IPS-NIHi7 (cell line): Measurements from ENCODE around the gene MRPL27.
"Not testable (repeated sequence)": the region's sequence is repeated elsewhere in the genome, so short reads cannot be mapped to it uniquely, and the experiment has no call there.

Experiments used
- DNase-seq: peaks from one replicate; pipeline ENCODE4 v3.0.0; 2012; ENCODE audit warnings: mixed read lengths; ENCODE audit errors: extremely low spot score

The MRPL27 gene

GRCh38 chr17:50372758-50373556 is at the start of gene MRPL27, which contains the start of gene EME1:
MRPL27 (minus strand) TSS chr17:50373184; CDS start chr17:50373170, 14 bp downstream.
EME1 (plus strand) TSS chr17:50373229; CDS start chr17:50375209, 1,980 bp downstream.
- DNase-seq = peak; percentile 86

- DNase-seq = no peak
Observed at GRCh38 chr17:50422738-50423137, 49.8 kb upstream of the MRPL27 start.

GRCh38 chr17:50421308-50422051 is 48.5 kb upstream of the MRPL27 start:
- no peak for DNase-seq

- DNase-seq = no peak
Observed at GRCh38 chr17:50420419-50421112, 47.6 kb upstream of the MRPL27 start.

- not testable (repeated sequence) for DNase-seq
Observed at GRCh38 chr17:50419577-50419976, 46.6 kb upstream of the MRPL27 start.

- no peak for DNase-seq
Observed at GRCh38 chr17:50414808-50415207, 41.8 kb upstream of the MRPL27 start.

GRCh38 chr17:50412188-50412732 is 39.3 kb upstream of the MRPL27 start:
- no peak for DNase-seq

- DNase-seq = no peak
Observed at GRCh38 chr17:50407921-50408320, 34.9 kb upstream of the MRPL27 start.

- DNase-seq = no peak
Observed at GRCh38 chr17:50406578-50406977, 33.6 kb upstream of the MRPL27 start.

- DNase-seq = not testable (repeated sequence)
Observed at GRCh38 chr17:50405351-50405750, 32.4 kb upstream of the MRPL27 start.

- not testable (repeated sequence) for DNase-seq
Observed at GRCh38 chr17:50399591-50399990, 26.6 kb upstream of the MRPL27 start.

- DNase-seq = not testable (repeated sequence)
Observed at GRCh38 chr17:50398672-50399071, 25.7 kb upstream of the MRPL27 start.

- DNase-seq = peak; percentile 31
Observed at GRCh38 chr17:50397919-50398285, 24.9 kb upstream of the MRPL27 start.

- DNase-seq = peak; percentile 94
Observed at GRCh38 chr17:50397111-50397918, 24.3 kb upstream of the MRPL27 start, which contains the start of gene LRRC59. LRRC59 (minus strand) TSS chr17:50397523; CDS start chr17:50397317, 206 bp downstream.

- DNase-seq = no peak
Observed at GRCh38 chr17:50396261-50397110, 23.5 kb upstream of the MRPL27 start.

GRCh38 chr17:50394711-50395110 is 21.7 kb upstream of the MRPL27 start:
- DNase-seq = no peak

- no peak for DNase-seq
Observed at GRCh38 chr17:50393700-50394099, 20.7 kb upstream of the MRPL27 start.

GRCh38 chr17:50392621-50393020 is 19.6 kb upstream of the MRPL27 start:
- DNase-seq = no peak

GRCh38 chr17:50389534-50389933 is 16.6 kb upstream of the MRPL27 start:
- no peak for DNase-seq

GRCh38 chr17:50388728-50389127 is 15.7 kb upstream of the MRPL27 start:
- no peak for DNase-seq
